T-helper 22 cell (primary cell): ENCODE data around the gene KDR.

Experiments
- DNase-seq: peaks from one replicate; pipeline ENCODE4 v3.0.0-alpha.2; 2020; ENCODE audit warnings: low read depth

The KDR gene

GRCh38 chr4:55078987-55079386 is 46.4 kb downstream of the KDR start:
- no peak for DNase-seq

DNA sequence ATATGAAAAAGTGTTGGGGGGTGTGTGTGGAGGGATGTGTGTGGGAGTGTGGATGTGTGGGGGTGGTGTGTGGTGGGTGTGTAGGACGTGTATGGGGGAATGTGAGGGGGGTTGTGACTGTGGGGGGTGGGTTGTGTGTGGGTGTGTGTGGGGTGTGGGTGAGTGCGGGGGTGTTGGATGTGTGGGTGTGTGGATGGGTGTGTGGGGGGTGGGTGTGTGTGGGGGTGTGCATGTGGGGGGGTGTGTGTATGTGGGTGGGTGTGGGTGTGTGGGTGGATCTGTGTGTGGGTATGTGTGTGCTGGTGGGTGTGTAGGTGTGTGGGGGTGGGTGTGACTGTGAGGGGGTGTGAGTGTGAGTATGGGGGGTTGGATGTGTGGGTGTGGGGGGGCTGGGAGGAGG is 47.8 kb downstream of the KDR start:
- DNase-seq = no peak

- DNase-seq = no peak
Measured at GRCh38 chr4:55075823-55076716, 49.3 kb downstream of the KDR start.

- DNase-seq = no peak
Measured at GRCh38 chr4:55075376-55075775, 50.0 kb downstream of the KDR start.

GRCh38 chr4:55074386-55074785 is 51.0 kb downstream of the KDR start:
- no peak for DNase-seq

DNA sequence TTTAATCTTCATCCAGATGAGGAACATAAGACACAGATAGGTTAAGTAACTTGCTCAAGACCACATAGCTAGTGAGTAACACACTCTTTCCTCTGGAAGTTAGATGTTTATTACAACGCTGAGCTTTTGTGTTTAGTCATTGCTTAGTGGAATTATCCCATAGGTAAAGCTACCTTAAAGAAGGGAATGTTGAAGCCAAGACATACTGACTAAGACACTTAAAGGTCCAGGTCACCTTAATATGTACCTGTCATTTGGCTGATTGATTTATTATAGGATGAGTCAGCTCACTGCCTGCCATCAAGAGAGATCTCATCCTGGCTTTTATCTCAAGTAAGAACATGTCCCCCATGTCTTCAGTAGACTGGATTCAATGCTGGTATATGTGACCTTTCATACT is 53.4 kb downstream of the KDR start:
- DNase-seq = no peak

GRCh38 chr4:55069248-55069647 is 56.1 kb downstream of the KDR start:
- DNase-seq = no peak

- DNase-seq = no peak
Measured at GRCh38 chr4:55068522-55068921, 56.9 kb downstream of the KDR start.

- no peak for DNase-seq
Measured at GRCh38 chr4:55066018-55066417, 59.4 kb downstream of the KDR start.

DNA sequence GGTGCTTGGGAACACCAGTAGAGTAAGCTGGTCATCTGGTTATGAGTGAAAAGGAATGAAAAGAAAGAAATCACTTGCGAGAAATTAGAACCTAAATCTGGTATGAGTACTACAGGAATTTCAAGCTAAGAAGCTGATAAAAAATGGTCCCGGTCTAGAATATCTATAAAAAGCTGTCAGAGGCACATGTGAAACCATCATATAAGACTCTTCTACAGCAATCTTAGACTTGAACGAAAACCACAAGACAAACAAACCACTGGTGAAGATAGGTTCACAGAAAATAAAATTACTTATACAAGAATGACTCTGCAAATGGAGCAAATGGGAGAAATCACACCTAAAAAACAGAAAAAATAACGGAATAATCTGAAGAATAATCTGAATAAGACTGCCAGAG is 69.9 kb downstream of the KDR start:
- DNase-seq = no peak

GRCh38 chr4:55051532-55051931 is 73.9 kb downstream of the KDR start:
- no peak for DNase-seq

- no peak for DNase-seq
Measured at GRCh38 chr4:55050418-55050950, 74.9 kb downstream of the KDR start.

DNA sequence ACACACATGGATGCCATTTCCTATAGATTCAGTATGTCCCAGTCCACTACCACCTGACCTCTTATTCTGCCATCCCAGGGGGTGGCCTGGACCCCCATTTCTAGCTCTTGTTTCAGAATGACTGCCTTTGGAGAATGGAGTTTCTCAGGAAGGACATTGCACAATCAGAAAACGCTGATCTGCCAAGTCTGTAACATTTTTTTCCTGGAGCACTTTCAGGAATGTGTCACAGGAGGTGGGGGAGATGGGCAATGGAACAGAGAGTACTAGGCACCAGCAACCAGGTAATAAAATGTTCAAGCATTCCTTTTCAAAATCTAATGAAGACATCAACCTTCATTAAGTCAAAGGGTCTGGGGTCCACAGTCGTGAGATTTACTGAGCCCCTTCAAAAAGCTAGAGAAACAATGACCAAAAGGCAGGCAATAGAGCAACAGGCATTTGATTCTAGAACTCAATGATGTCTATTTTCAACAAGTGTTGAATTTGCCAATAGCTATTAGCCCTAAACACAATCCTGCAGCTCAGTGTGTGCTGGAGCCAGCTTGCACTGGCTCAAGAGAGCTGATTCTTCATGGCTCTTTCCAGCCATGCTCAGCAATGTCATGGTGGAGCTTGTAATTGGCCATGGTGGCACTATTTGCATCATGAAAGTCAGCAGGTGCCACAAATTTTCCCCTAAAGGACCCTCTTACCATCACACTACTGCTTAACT is 87.1 kb downstream of the KDR start:
- DNase-seq = no peak

DNA sequence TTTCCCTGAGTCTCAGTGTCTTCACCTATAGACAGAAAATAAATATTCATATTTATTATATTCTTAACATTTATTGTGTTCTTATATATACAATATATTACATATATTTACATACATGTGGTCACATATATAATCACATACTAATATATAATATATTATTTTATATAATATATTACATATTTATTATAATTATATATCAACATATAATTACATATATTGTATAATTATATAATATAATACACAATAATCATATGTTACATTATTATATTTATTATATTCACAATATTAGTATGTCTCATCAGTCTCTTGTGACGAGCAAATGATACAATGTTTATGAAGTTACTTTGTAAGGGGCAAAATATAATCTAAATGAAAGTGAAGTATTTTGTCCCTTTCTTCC is 87.7 kb downstream of the KDR start:
- no peak for DNase-seq

- DNase-seq = no peak
Measured at GRCh38 chr4:55036405-55036804, 89.0 kb downstream of the KDR start.

DNA sequence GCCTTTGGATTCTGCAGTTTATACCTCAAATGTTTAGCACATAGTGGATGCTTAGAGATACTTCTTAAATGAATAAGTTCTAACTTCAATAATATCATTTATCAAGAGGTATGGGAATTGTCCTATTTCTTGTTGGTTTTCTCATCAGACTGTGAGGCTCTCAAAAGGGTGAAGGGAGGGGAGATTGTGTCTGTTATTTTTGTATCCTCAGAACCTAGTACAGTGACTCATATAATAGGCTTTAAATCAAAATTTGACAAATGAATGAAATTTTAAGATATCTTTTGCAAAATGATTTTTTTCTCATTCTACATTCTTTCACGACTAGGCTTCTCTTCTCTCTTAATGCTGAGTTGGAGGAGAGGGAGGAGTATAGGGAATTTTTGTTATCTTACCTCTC is 89.5 kb downstream of the KDR start:
- no peak for DNase-seq

GRCh38 chr4:55033296-55033695 is 92.1 kb downstream of the KDR start:
- no peak for DNase-seq

DNA sequence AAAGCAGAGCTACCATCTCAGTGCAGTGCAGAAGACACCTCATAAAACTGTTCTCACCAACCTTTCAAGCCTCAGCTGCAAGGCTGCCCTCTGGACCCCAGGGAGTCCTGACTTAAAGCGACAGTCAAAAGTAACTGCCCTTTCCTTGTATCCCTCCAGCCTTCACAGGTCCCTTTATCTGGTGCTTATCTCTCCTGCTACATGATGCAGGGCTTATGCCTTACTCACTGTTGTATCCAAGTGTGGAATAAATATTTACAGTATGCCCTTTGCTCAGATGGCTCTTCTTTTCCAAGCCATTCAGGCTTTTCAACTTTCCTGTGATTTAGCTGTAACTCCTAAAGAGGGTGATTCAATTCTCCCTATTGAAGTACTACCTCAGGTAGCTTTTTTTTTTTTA is 92.6 kb downstream of the KDR start:
- DNase-seq = no peak

- DNase-seq = no peak
Measured at GRCh38 chr4:55032179-55032578, 93.2 kb downstream of the KDR start.

GRCh38 chr4:55031158-55031557 is 94.2 kb downstream of the KDR start:
- DNase-seq = no peak

GRCh38 chr4:55030589-55030988 is 94.8 kb downstream of the KDR start:
- DNase-seq = no peak

DNA sequence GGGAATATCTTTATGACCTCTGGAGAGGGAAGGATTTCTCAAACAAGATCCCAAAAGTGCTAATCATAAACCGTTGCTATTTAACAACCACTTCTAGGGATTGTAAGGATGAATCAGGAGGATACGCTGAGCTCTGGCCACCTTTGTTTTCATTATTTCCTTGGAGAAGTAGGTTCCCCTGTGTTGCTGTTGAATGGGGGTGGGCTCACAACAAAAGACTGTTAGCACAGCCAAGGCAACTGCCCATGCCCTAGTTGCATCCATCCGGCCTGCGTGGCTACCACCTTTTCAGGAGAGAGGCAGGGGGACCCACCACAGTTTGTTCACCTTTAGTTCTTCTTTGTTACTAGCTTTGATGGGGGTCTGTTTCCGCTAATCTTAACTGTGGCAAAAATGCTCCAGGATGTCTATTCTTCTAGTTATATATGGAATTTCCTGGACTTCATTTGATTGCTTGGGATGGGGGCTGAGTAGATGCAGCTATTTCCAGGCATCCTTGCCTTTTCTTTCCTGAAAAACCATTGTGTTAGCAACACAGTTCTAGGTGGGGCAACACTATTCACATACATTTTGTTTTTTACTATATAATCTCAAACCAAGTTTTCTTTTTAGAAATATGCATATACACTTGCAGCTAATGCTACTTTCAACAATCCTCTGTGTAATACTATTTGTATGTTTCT is 95.4 kb downstream of the KDR start:
- no peak for DNase-seq

GRCh38 chr4:55029321-55029720 is 96.1 kb downstream of the KDR start:
- no peak for DNase-seq
